GM12891 (cell line): ENCODE data around the gene NPPC.

Experiments
- POLR2A ChIP-seq: IDR thresholded peaks from 2 replicates; pipeline ENCODE4 v1.6.1; 2011; ENCODE audit warnings: low read depth, low read length, control low read depth
- POLR2AphosphoS5 ChIP-seq: IDR thresholded peaks from 2 replicates; pipeline ENCODE4 v1.6.1; 2011; ENCODE audit warnings: low read depth, low read length, control low read depth
- TAF1 ChIP-seq: IDR thresholded peaks from 2 replicates; pipeline ENCODE4 v1.6.1; 2011; ENCODE audit warnings: low read depth, low read length, control low read depth

DNA sequence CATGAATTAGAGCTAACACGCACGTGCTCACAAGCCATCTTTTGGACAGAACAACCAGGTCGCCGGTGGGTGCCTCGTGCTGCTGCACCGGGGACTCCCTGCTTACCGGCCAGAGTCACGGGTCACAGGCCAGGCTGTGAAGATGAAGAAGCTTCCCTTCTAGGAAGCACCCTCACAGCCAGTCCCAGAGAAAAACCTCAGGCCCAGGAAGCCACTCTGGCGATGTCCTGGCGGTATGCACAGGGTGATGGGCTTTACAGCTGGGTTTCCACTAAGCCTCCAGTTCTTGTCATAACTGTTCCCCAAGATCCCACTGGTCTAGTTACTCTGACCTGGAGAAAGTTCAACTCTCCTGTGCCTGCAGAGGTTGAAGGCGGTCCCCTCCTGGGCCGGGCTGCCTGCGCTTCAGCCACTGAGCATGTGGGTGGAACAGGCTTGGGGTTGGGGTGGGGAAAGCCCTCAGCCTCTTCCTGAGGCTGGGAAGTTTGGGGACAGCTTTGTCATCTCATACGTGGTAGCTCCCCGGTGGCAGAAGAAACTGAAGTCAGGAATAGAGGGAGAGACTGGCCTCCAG is 20.1 kb upstream of the NPPC start:
- TF ChIP-seq POLR2A, result no peak
- TF ChIP-seq POLR2AphosphoS5, result no peak
- TF ChIP-seq TAF1, result no peak
